PC-9 (cell line): ENCODE measurements around the gene ANKLE1. TPM values are rescaled to one million over a fixed set of nuclear protein-coding genes. Genes with fewer than 3 reads are reported as not detected.

Experiments used
- BruUV-seq: library from RNA; stranded (reverse); fragments of 400-500 nt; replicated peaks from 2 replicates; lab custom pipeline; 2021; lab: Mats Ljungman, UMichigan
- CTCF ChIA-PET: fragments of 300-600 bp; sonication (Branson Sonifier 250); formaldehyde crosslinking; loops from one replicate; lab custom pipeline; 2022; ENCODE audit warnings: antibody characterized with exemption; lab: Charles Lee
- POLR2A ChIA-PET: fragments of 300-600 bp; sonication (Branson Sonifier 250); formaldehyde crosslinking; loops from one replicate; lab custom pipeline; 2022; ENCODE audit warnings: antibody characterized with exemption; ENCODE audit not compliant: unreplicated experiment; lab: Charles Lee
- DNase-seq, 2 experiments: peaks; one replicate each; pipeline versions ENCODE4 v3.0.0 to v3.0.0-alpha.2; 2015 to 2022; ENCODE audit warnings: mixed read lengths in 1 of 2
- H2AFZ ChIP-seq: fragments of 200-600 bp; sonication (generic); 2 replicates; pipeline ENCODE4 v1.8.1; 2017; ENCODE audit warnings: antibody characterized with exemption
- H3F3A ChIP-seq: fragments of 200-600 bp; sonication (generic); 2 replicates; pipeline ENCODE4 v1.8.1; 2017; ENCODE audit warnings: antibody characterized with exemption, mild to moderate bottlenecking, low read depth; ENCODE audit not compliant: insufficient read depth
- H3K27ac ChIP-seq: fragments of 200-600 bp; sonication (generic); 2 replicates; pipeline ENCODE4 v1.6.1; 2016; ENCODE audit warnings: mixed run types
- H3K27me3 ChIP-seq: fragments of 200-600 bp; sonication (generic); 2 replicates; pipeline ENCODE4 v1.6.1; 2016; ENCODE audit warnings: low read depth, mixed run types; ENCODE audit not compliant: insufficient read depth
- H3K36me3 ChIP-seq: fragments of 200-600 bp; sonication (generic); 2 replicates; pipeline ENCODE4 v1.6.1; 2016; ENCODE audit warnings: low read depth, mixed run types
- H3K4me1 ChIP-seq: fragments of 200-600 bp; sonication (generic); replicated peaks from 2 replicates; pipeline ENCODE4 v1.6.1; 2016; ENCODE audit warnings: mixed run types; ENCODE audit not compliant: insufficient read depth
- H3K4me2 ChIP-seq: fragments of 200-600 bp; sonication (generic); 2 replicates; pipeline ENCODE4 v1.6.1; 2017; ENCODE audit warnings: mixed run types
- H3K4me3 ChIP-seq: fragments of 200-600 bp; sonication (generic); 2 replicates; pipeline ENCODE4 v1.6.1; 2016; ENCODE audit warnings: mixed run types
- H3K79me2 ChIP-seq: fragments of 200-600 bp; sonication (generic); 2 replicates; pipeline ENCODE4 v1.6.1; 2017; ENCODE audit warnings: low read depth, mixed run types
- H3K9me2 ChIP-seq: fragments of 200-600 bp; sonication (generic); 2 replicates; pipeline ENCODE4 v1.8.1; 2017; ENCODE audit warnings: mild to moderate bottlenecking; ENCODE audit not compliant: insufficient read depth
- H3K9me3 ChIP-seq: fragments of 200-600 bp; sonication (generic); 2 replicates; pipeline ENCODE4 v1.8.1; 2016; ENCODE audit warnings: low read depth; ENCODE audit not compliant: insufficient read depth
- H4K20me1 ChIP-seq: fragments of 200-600 bp; sonication (generic); 2 replicates; pipeline ENCODE4 v1.8.1; 2017; ENCODE audit not compliant: insufficient read depth
- CTCF ChIP-seq: fragments of 200-600 bp; sonication (generic); conservative IDR thresholded peaks from 2 replicates; pipeline ENCODE4 v1.6.1; 2017; ENCODE audit warnings: mixed run types, antibody characterized with exemption, mild to moderate bottlenecking, moderate library complexity
- EZH2 ChIP-seq: fragments of 200-600 bp; sonication (generic); IDR thresholded peaks from 2 replicates; pipeline ENCODE4 v1.8.0; 2017; ENCODE audit warnings: antibody characterized with exemption, low read depth
- intact Hi-C: fragments of 100-400 bp; cut with micrococcal nuclease; formaldehyde crosslinking; loops from one replicate; pipeline ENCODE4 v1.10.0; 2022; ENCODE audit not compliant: unreplicated experiment
- total RNA-seq: library from RNA; stranded (reverse); gene quantifications from 2 replicates; pipeline ENCODE4 v1.2.3, GENCODE V29; 2021

The ANKLE1 gene
- total RNA-seq, 1 experiment from 2014 or later, result 1.2 TPM

GRCh38 chr19:17246681-17247425 is 34.8 kb upstream of the ANKLE1 start:
- peaks cover 20% of the 10 kb centered on the region for H4K20me1 ChIP-seq
- H3K4me1 ChIP-seq, result peaks cover 54% of the 10 kb centered on the region
- ChIA-PET POLR2A (interaction anchor here (0.5 kb wide), 1 partner anchor 21 kb away, joined by 3 read pairs; the partner anchor contains the start of gene OCEL1), CTCF (no interaction called here)
- H3K27me3 ChIP-seq, result no peaks in the 10 kb centered on the region
- no peaks in the 10 kb centered on the region for H3K9me3 ChIP-seq
- TSS peak; percentile 49 for BruUV-seq
- H3F3A ChIP-seq, result peaks cover 37% of the 10 kb centered on the region
- intact Hi-C loops, result loop anchor here (1.0 to 2.0 kb wide), 2 partner anchors 14 to 20 kb away; partner anchors contain the start of gene BABAM1
- H3K9me2 ChIP-seq, result no peaks in the 10 kb centered on the region
- H3K27ac ChIP-seq, result peak overlapping the region; percentile 95
- no peaks in the 10 kb centered on the region for H3K36me3 ChIP-seq
- H2AFZ ChIP-seq, result peak overlapping the region; percentile 41; the same call in 1 of the 2 replicates
- peak overlapping the region; percentile 86 for H3K4me2 ChIP-seq
- peaks cover 38% of the 10 kb centered on the region for H3K79me2 ChIP-seq
- DNase-seq, result peak in 1 of 2 experiments; percentile 53
- TF ChIP-seq CTCF (no peak), EZH2 (no peak)
- H3K4me3 ChIP-seq, result peak overlapping the region; percentile 61; the same call in 1 of the 2 replicates

- no peak for TF ChIP-seq EZH2
- TF ChIP-seq CTCF, result no peak
- peaks cover 45% of the 10 kb centered on the region for H3F3A ChIP-seq
- peak overlapping the region; percentile 95 for H3K27ac ChIP-seq
- intact Hi-C loops, result no loop called here
- H3K9me3 ChIP-seq, result no peaks in the 10 kb centered on the region
- peak overlapping the region; percentile 40 for H2AFZ ChIP-seq
- H3K9me2 ChIP-seq, result no peaks in the 10 kb centered on the region
- H4K20me1 ChIP-seq, result peaks cover 7% of the 10 kb centered on the region
- H3K27me3 ChIP-seq, result no peaks in the 10 kb centered on the region
- H3K36me3 ChIP-seq, result no peaks in the 10 kb centered on the region
- TSS peak; percentile 69 for BruUV-seq
- ChIA-PET POLR2A (interaction anchor here (1.9 kb wide), 1 partner anchor 19 kb away, joined by 8 read pairs; the partner anchor contains the start of gene BABAM1), CTCF (interaction anchor here (0.6 to 1.5 kb wide), 4 partner anchors 12 to 530 kb away, joined by 3 to 9 read pairs (median 4); partner anchors contain the start of gene MRPL34)
- H3K4me2 ChIP-seq, result peak overlapping the region; percentile 86
- H3K4me1 ChIP-seq, result peaks cover 41% of the 10 kb centered on the region
- H3K79me2 ChIP-seq, result peaks cover 25% of the 10 kb centered on the region
- H3K4me3 ChIP-seq, result peak overlapping the region; percentile 61; the same call in 1 of the 2 replicates
- DNase-seq, result peak; percentile 85 to 98
Measured at GRCh38 chr19:17248011-17248776, 33.5 kb upstream of the ANKLE1 start.

GRCh38 chr19:17249887-17250548 is 31.7 kb upstream of the ANKLE1 start:
- Histone ChIP-seq H3K9me3 (no peaks in the 10 kb centered on the region), H3K4me3 (no peak overlapping the region), H2AFZ (no peak overlapping the region), H3K79me2 (peaks cover 7% of the 10 kb centered on the region; the same call in 1 of the 2 replicates), H3K36me3 (no peaks in the 10 kb centered on the region), H3K9me2 (no peaks in the 10 kb centered on the region), H3F3A (peaks cover 52% of the 10 kb centered on the region), H3K27me3 (no peaks in the 10 kb centered on the region), H3K4me2 (peak overlapping the region; percentile 29), H3K27ac (peak overlapping the region; percentile 95), H4K20me1 (no peaks in the 10 kb centered on the region), H3K4me1 (peaks cover 46% of the 10 kb centered on the region)
- DNase-seq, result peak in 1 of 2 experiments; percentile 31
- no TSS peak for BruUV-seq
- TF ChIP-seq CTCF, result no peak
- TF ChIP-seq EZH2, result no peak
- ChIA-PET CTCF (interaction anchor here (0.6 kb wide), 1 partner anchor 16 kb away, joined by 6 read pairs; no protein-coding TSS in a partner anchor), POLR2A (no interaction called here)
- intact Hi-C loops, result no loop called here
